OCI-LY1 (cell line): ENCODE measurements around the gene CFAP90.

Experiments used
- EZH2 ChIP-seq: fragments of 200-600 bp; sonication (generic), shearing (Covaris generic); IDR thresholded peaks from 2 replicates; pipeline ENCODE4 v1.8.0; 2017; ENCODE audit warnings: borderline replicate concordance, mixed run types, mild to moderate bottlenecking, antibody characterized with exemption, low read length, moderate library complexity, mixed read lengths
- TF ChIP-seq, protein P1 (sequence below): fragments of 200-600 bp; sonication (generic), shearing (Covaris generic); IDR thresholded peaks from 2 replicates; pipeline ENCODE4 v1.5.1; 2017; ENCODE audit warnings: mild to moderate bottlenecking, antibody characterized with exemption, low read length, moderate library complexity, mixed read lengths

DNA sequence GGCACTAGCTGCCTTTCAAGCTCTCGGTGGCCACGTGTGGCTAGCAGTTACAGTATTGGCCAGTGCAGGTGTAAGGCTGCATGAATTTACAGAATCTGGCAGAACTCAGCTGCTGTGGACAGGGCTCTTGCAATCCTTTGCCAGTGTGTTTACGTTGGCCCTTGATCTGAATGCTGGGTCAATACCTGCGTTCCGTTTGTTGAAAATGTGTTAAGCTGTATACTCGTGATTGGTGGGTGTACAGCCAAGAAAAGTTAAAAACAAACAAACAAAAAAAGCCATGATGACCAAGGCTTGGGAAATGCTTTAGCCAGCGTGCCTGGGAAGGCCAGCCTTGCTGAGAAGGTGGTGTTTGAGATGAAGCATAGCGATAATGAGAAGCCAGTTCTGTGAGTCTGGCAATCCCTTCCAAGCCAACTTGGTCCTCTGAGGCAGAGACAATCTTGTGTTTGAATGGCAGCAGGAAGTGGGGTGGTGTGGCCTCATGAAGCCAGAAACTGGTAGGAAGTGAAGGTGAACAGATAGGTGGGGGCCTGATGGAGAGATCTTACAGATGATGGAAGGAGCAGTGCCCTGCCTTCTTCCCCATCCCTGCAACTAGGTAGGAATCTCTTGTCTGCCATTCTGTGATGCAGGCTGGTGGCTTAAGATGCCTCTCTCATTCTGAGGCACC, 820 bp upstream of the CFAP90 start:
- TF ChIP-seq, protein P1, sequence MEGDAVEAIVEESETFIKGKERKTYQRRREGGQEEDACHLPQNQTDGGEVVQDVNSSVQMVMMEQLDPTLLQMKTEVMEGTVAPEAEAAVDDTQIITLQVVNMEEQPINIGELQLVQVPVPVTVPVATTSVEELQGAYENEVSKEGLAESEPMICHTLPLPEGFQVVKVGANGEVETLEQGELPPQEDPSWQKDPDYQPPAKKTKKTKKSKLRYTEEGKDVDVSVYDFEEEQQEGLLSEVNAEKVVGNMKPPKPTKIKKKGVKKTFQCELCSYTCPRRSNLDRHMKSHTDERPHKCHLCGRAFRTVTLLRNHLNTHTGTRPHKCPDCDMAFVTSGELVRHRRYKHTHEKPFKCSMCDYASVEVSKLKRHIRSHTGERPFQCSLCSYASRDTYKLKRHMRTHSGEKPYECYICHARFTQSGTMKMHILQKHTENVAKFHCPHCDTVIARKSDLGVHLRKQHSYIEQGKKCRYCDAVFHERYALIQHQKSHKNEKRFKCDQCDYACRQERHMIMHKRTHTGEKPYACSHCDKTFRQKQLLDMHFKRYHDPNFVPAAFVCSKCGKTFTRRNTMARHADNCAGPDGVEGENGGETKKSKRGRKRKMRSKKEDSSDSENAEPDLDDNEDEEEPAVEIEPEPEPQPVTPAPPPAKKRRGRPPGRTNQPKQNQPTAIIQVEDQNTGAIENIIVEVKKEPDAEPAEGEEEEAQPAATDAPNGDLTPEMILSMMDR, result no peak
- no peak for TF ChIP-seq EZH2
